HG03175 (cell line): ENCODE data around the gene BCL11B.
A peak's percentile ranks its signal among the peaks of the same experiment; 100 is the strongest.

Source experiments
- ATAC-seq: cut with Tn5 transposase; IDR thresholded peaks from one replicate; pipeline ENCODE4 v1.9.1; 2021; ENCODE audit warnings: mild to moderate bottlenecking, moderate library complexity; ENCODE audit not compliant: unreplicated experiment

The BCL11B gene

GRCh38 chr14:99268810-99269707 is 2.9 kb downstream of the BCL11B start:
- ATAC-seq, result no peak

GRCh38 chr14:99267837-99268781 is 3.9 kb downstream of the BCL11B start:
- no peak for ATAC-seq

- ATAC-seq, result no peak
These were observed 4.6 kb downstream of the BCL11B start for GRCh38 chr14:99267381-99267780.

DNA sequence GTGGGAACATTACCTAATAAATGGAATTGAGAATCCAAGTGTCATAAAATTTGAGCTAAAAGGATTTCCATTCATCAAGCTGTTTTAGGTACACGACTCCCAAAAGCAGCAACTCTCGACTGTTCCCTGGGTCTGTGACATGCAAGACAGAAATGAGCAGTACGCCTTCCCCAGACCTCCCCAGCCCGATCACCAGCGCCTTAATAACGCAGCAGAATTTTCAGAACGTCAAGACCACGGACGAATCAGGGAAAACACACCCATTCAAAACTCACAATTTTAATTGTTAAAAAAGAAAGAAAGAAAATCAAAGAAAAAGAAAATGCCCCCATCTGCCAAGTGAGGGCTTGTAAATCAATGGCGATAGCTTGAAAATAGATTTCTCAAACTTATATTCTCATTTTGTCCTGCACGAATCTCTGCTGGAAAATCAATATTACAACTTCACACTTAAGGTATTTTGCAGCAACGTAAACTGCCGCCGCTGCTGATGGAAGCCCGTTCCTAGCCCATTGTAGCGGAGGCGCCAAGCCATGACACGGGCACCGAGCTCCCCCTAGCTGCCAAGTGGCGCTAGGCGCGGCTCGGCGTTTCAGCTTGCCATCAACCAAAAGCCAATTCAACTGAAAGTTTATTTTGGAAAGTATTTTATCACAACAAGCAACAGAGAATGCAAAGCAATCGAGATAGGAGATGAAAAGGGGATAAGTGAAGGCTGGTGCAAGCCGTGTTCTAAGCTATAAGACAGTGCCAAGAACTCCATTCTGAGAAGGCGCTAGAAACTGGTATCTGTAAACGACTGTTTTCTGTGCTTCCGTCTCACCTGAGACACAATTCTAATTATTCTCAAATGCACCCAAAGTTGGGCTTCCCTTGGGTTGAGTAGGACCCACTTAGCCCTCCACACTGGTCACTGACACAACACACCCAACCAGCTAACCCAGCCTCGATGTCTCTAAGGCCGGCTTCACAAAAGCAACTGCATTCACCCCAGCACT is 5.5 kb downstream of the BCL11B start:
- peak; percentile 81 for ATAC-seq

DNA sequence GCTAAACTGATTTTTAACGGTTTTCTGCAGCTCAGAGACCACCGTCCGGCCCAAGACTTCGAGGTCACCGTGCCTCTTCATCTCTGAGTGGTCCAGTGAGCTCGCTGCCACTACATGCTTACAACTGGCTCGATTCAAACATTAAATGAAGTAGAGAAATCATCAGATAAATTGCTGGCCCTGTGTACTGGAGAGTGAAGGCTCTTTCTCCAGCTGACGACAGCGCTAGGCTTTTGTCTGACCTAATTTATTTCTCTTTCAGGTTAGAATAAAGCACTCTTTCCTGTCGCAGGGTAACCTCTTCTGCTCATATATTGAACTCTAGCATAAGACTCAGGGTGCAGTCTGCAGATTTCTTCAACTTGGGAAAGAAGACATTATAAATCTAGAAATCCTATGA is 6.4 kb downstream of the BCL11B start:
- ATAC-seq, result no peak

DNA sequence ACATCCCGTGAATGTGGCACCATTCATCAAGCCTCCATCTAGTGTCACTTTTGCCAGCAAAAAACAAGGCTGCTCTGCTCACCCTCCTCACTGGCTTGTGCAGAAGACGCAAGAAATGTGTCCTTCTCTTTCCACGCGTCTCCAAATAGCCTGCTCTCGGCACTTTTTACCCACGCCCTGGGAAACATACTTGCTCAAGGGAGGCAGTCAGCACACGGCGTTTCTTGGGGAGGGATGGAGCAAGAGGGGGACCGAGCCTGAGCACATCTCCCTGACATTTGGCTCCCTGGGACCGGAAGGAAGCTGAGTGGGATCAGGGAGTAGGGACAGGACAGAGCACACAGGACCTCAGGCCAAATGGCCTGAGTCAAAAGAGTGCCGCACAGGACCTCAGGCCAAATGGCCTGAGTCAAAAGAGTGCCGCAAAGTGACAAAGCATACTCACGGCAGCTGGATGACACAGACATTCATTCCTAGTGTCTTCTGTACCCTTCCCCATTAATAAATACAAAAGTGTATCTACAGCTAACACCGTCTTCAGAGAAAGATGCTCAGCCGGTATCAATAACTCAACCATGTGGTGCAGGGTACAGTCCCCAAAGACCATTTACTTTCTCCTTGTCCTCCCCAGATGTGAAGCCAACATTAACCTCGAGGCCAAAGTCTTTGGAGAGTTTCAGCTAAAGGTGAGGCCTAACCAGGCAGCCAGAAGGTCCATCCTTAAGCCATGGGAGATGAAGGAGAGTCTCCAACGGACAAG is 7.1 kb downstream of the BCL11B start:
- no peak for ATAC-seq

GRCh38 chr14:99263564-99264330 is 8.2 kb downstream of the BCL11B start:
- no peak for ATAC-seq

DNA sequence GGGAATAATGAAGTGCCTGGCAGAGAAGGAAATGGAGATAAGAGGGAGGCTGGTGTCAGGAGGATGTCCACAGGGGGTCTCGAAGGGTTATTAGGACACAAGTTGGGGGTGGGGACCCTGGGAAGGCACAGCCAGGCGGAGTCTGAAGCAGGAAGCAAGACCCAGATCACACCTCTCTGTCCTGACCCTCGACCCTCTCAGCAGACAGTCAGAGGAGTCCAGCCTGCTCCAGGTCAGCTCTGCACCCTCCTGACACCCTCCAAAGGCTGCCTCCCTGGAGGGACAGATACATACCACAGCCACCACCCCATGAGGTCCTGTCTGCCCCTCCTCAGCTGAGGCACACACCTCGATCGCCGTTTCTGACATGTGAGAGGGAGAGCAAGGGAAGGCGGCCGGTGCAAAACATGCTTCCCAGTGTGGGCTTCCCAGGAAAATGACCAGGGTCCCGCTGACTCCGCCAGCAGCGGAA is 9.0 kb downstream of the BCL11B start:
- no peak for ATAC-seq

DNA sequence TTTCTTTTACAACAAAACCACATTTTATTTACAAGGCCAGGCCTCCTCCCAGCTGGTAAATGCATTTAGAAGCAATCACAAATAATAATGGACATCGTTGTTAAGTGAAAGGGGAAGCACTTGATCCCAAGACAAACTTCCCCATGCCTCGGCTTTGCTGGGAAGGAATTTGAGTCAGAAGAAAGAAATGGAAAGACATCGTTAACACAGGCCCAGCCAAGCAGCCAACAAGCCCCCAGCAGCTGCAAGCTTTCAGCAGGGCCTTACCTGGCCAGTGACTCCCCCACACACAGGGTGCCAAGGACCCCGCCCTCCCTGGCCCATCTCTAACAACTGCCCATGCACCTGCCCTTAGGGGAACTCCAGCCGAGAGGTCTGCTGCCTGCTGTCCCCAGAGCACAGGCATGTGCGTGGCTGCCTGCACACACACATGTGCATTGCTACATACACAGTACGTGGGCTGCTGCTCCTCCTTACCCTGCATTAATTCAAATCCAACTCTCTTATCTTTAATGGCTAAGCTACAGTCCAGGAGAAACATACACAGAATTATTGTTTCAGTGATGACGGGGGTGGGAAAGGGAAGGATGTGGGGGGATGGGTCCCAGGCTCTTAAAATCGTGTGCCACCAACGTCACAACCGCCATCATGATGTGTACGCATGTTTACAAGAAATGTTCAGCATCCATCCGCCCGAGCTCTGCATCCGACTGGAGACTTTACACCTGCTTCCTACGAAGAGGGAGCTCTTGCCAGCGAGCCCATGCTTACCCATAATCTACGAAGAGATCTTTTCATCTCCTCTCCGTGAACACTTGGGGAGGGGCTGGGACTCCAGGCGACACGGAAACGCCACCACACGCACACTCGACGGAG is 9.8 kb downstream of the BCL11B start:
- ATAC-seq, result no peak

DNA sequence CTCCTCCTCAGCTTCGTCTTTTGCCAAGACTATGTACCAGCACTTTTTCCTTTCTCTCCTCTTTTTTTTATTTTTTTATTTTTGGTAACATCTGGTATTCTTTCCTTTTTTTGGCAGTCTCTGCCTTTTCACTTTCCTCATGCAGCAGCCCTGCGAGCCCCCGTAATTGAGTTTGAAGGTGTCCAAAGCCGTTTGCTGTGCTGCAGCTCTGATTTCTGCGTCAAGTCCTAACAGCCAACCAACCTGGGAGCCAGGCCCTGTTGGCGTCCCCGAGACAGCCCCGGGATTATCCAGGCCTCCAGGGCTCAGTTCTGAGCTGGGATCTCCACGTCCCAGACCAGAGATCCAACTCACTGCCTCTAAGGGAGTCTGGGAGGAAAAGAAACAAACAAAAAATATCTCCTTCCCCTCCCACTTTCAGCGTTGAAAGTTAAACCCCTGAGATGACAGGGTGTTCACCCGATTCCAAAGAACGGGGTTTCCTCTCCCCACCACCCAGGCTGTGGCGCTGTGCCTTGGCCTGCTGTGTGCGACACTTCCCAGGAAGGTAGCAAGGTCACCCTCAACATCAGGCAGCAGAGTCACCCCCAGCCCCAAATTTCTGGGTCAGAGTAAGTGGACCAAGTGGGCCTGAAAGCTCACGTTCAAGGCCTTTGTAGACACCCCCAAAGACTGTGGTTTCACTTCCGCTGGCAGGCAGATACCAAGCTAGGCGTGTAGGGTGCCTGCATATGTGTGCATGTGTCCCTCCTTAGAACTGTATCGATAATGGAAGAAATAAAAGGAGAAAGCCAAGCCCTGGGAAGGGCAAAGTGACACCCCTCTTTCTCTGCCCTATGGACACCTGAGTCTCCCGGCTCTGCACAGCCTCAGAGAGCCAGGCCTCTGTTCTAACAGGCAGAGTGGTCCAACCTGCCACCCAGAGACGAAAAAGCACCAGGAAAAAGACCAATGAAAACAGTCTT is 11.1 kb downstream of the BCL11B start:
- ATAC-seq, result no peak

GRCh38 chr14:99260116-99260515 is 11.9 kb downstream of the BCL11B start:
- no peak for ATAC-seq

GRCh38 chr14:99258876-99259726 is 12.9 kb downstream of the BCL11B start:
- ATAC-seq, result no peak

- no peak for ATAC-seq
These were observed 13.6 kb downstream of the BCL11B start for GRCh38 chr14:99258341-99258861.

DNA sequence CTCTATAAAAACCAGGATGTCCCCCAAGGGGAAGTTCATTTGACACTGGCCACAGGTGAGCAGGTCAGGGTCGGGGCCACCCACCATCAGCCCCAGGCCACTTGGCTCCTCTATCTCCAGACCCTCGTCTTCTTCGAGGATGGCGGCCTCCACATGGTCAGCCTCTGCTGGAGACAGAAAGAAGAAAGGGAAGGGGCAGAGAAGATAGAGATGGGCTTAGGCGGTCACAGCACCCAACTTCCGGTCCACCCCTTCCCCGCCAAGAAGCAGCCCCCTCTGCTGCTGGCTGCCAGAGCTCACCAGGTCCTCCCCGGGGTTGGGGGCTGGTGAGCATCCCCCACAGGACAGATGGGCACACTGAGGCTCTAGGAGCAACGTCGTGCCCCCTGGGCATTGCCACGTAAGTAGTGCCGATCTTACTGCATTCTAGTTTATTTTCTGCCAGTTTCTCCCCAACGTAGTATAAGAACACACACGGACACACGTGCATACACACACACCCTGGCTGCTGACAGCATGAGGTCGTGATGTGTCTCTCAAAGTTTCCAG is 14.2 kb downstream of the BCL11B start:
- no peak for ATAC-seq

GRCh38 chr14:99257122-99257672 is 14.8 kb downstream of the BCL11B start:
- ATAC-seq, result no peak
